ENCODE measurements around the gene FOXO1.

GRCh38 chr13:40652588-40652940 is 13.9 kb downstream of the FOXO1 start:
- TF ChIP-seq CTCF (IDR thresholded peaks at IDR 0.05), result no peak
- TF ChIP-seq POLR2A (IDR thresholded peaks at IDR 0.05; ENCODE audit: low read depth), result no peak
- TF ChIP-seq POLR2AphosphoS5 (IDR thresholded peaks at IDR 0.05), result no peak

Data from esophagus muscularis mucosa (tissue), 3 donors.